Ovary (tissue), 3 donors: Measurements from ENCODE around the gene SCLT1.

Experiments
- POLR2A ChIP-seq: fragments of 450-650 bp; IDR thresholded peaks from one replicate; pipeline ENCODE4 v1.6.1; 2017; ENCODE audit warnings: antibody characterized with exemption, mild to moderate bottlenecking, moderate library complexity
- TF ChIP-seq, protein P1 (sequence below), 3 donors: fragments of 450-650 bp in 2 of 3; fragments of 200-600 bp in 1 of 3; IDR thresholded peaks; one replicate each; pipeline versions ENCODE4 v1.5.1 to v1.8.0; 2016 to 2022; ENCODE audit warnings: antibody characterized with exemption in 3 of 3, mild to moderate bottlenecking in 1 of 3
- donor health status: DM: no; HTN: no; CAD: no.

DNA sequence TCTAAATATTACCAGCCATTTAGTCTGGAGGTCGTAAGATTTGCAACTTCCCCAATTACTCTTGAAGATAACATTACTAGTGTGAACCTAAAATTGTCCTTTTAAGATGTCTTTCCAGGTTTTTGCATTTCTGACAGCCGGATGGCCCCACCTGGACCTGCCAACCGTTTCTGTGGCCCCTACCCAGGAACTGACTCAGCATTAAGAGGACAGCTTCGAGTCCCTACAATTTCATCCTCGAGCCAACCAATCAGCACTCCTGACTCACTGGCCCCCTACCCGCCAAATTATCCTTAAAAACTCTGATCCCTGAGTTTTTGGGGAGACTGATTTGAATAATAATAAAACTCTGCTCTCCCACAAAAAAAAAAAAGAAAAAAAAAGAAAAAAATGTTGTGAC is 112.0 kb downstream of the SCLT1 start:
- TF ChIP-seq, protein P1, sequence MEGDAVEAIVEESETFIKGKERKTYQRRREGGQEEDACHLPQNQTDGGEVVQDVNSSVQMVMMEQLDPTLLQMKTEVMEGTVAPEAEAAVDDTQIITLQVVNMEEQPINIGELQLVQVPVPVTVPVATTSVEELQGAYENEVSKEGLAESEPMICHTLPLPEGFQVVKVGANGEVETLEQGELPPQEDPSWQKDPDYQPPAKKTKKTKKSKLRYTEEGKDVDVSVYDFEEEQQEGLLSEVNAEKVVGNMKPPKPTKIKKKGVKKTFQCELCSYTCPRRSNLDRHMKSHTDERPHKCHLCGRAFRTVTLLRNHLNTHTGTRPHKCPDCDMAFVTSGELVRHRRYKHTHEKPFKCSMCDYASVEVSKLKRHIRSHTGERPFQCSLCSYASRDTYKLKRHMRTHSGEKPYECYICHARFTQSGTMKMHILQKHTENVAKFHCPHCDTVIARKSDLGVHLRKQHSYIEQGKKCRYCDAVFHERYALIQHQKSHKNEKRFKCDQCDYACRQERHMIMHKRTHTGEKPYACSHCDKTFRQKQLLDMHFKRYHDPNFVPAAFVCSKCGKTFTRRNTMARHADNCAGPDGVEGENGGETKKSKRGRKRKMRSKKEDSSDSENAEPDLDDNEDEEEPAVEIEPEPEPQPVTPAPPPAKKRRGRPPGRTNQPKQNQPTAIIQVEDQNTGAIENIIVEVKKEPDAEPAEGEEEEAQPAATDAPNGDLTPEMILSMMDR (IDR thresholded peaks at IDR 0.05), result no peak
- TF ChIP-seq POLR2A, result no peak
